Subcutaneous abdominal adipose tissue (tissue), 5 donors: ENCODE data around the gene ARRDC3.
A peak's percentile ranks its signal among the peaks of the same experiment; 100 is the strongest.

Experiments
- H3K27ac ChIP-seq: one replicate; pipeline ENCODE4 v1.7.0; 2013; ENCODE audit warnings: low read depth, mild to moderate bottlenecking, inconsistent platforms, low read length, moderate library complexity
- H3K27me3 ChIP-seq, 5 donors: one replicate each; pipeline ENCODE4 v1.7.0; 2013; ENCODE audit warnings: low read length in 5 of 5, inconsistent platforms in 1 of 5; ENCODE audit not compliant: control insufficient read depth in 5 of 5, insufficient read depth in 4 of 5
- H3K36me3 ChIP-seq, 5 donors: one replicate each; pipeline ENCODE4 v1.7.0; 2013; ENCODE audit warnings: low read length in 5 of 5; ENCODE audit not compliant: control insufficient read depth in 5 of 5, insufficient read depth in 5 of 5
- H3K4me1 ChIP-seq, 5 donors: one replicate each; pipeline ENCODE4 v1.7.0; 2013; ENCODE audit warnings: low read length in 5 of 5, mild to moderate bottlenecking in 3 of 5, moderate library complexity in 1 of 5; ENCODE audit not compliant: control insufficient read depth in 5 of 5, insufficient read depth in 5 of 5
- H3K4me3 ChIP-seq, 5 donors: one replicate each; pipeline ENCODE4 v1.7.0; 2013; ENCODE audit warnings: low read length in 5 of 5, low read depth in 1 of 5
- H3K9ac ChIP-seq, 5 donors: one replicate each; pipeline ENCODE4 v1.7.0; 2013; ENCODE audit warnings: low read length in 5 of 5, mild to moderate bottlenecking in 4 of 5, moderate library complexity in 3 of 5
- H3K9me3 ChIP-seq, 5 donors: one replicate each; pipeline ENCODE4 v1.7.0; 2013; ENCODE audit warnings: low read length in 5 of 5; ENCODE audit not compliant: control insufficient read depth in 5 of 5
- donor health status: healthy.
- donor health status: healthy.
- donor health status: healthy.
- donor health status: healthy.
- donor health status: healthy.

ARRDC3 gene

GRCh38 chr5:91378752-91379211 lies 4.3 kb downstream of the ARRDC3 start:
- H3K27ac ChIP-seq, result peak overlapping the region; percentile 89
- peak overlapping the region; percentile 13 to 97 (median 92) for H3K9ac ChIP-seq
- H3K4me3 ChIP-seq, result peak overlapping the region in 4 of 5 donors; percentile 76 to 91 (median 86)
- no peaks in the 10 kb centered on the region for H3K27me3 ChIP-seq
- H3K36me3 ChIP-seq, result peaks cover 14 to 31% (median 17%) of the 10 kb centered on the region in 5 donors
- no peaks in the 10 kb centered on the region for H3K9me3 ChIP-seq
- peaks cover 0 to 26% (median 20%) of the 10 kb centered on the region in 5 donors for H3K4me1 ChIP-seq

GRCh38 chr5:91374893-91375520 lies 8.1 kb downstream of the ARRDC3 start:
- Histone ChIP-seq H3K27me3 (no peaks in the 10 kb centered on the region), H3K9me3 (no peaks in the 10 kb centered on the region), H3K4me3 (no peak overlapping the region), H3K27ac (peak overlapping the region; percentile 8), H3K36me3 (peaks cover 36 to 65% (median 54%) of the 10 kb centered on the region in 5 donors), H3K4me1 (peaks cover 0 to 25% (median 16%) of the 10 kb centered on the region in 5 donors), H3K9ac (no peak overlapping the region)

GRCh38 chr5:91373600-91373999 lies 9.5 kb downstream of the ARRDC3 start:
- Histone ChIP-seq H3K27me3 (no peaks in the 10 kb centered on the region), H3K9me3 (no peaks in the 10 kb centered on the region), H3K4me1 (peaks cover 0 to 28% (median 11%) of the 10 kb centered on the region in 5 donors), H3K4me3 (no peak overlapping the region), H3K27ac (peak overlapping the region; percentile 1), H3K36me3 (peaks cover 39 to 76% (median 64%) of the 10 kb centered on the region in 5 donors), H3K9ac (no peak overlapping the region)

GRCh38 chr5:91373006-91373405 lies 10.1 kb downstream of the ARRDC3 start:
- H3K9ac ChIP-seq, result no peak overlapping the region
- H3K27ac ChIP-seq, result no peak overlapping the region

DNA sequence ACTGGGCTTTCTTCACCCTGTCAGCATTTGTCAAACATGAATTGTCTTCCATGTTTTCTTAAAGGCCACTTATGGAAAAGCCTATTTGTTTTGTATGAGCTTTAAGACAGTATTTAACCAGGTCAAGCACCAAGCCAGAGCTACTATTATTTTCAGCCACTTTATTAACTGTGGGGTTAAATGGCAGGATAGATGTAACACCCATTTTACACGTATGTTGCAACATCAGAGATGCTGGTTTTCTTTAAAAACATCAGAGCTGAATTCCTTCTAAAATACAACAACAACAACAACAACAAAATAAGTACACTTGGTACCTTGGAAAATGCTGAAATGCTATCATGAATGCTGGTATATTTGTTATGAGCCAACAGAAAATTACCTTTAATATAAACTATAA lies 13.6 kb downstream of the ARRDC3 start:
- Histone ChIP-seq H3K9ac (no peak overlapping the region), H3K27me3 (no peaks in the 10 kb centered on the region), H3K27ac (no peak overlapping the region), H3K4me1 (peaks cover 0 to 10% (median 0%) of the 10 kb centered on the region in 5 donors), H3K9me3 (no peaks in the 10 kb centered on the region), H3K4me3 (no peak overlapping the region), H3K36me3 (peaks cover 35 to 73% (median 50%) of the 10 kb centered on the region in 5 donors)

More at GRCh38 chr5:91373006-91373405, 10.1 kb downstream of the ARRDC3 start:
- H3K4me1 ChIP-seq, result peaks cover 0 to 22% (median 8%) of the 10 kb centered on the region in 5 donors
- peaks cover 44 to 81% (median 68%) of the 10 kb centered on the region in 5 donors for H3K36me3 ChIP-seq
- no peaks in the 10 kb centered on the region for H3K27me3 ChIP-seq
- H3K4me3 ChIP-seq, result no peak overlapping the region
- H3K9me3 ChIP-seq, result no peaks in the 10 kb centered on the region

GRCh38 chr5:91367908-91368648 lies 15.0 kb downstream of the ARRDC3 start:
- peak overlapping the region; percentile 21 for H3K27ac ChIP-seq
- peaks cover 0 to 10% (median 0%) of the 10 kb centered on the region in 5 donors for H3K4me1 ChIP-seq
- peaks cover 23 to 59% (median 38%) of the 10 kb centered on the region in 5 donors for H3K36me3 ChIP-seq
- no peaks in the 10 kb centered on the region for H3K9me3 ChIP-seq
- no peak overlapping the region for H3K9ac ChIP-seq
- no peak overlapping the region for H3K4me3 ChIP-seq
- H3K27me3 ChIP-seq, result no peaks in the 10 kb centered on the region

GRCh38 chr5:91367344-91367743 lies 15.8 kb downstream of the ARRDC3 start:
- no peaks in the 10 kb centered on the region for H3K27me3 ChIP-seq

DNA sequence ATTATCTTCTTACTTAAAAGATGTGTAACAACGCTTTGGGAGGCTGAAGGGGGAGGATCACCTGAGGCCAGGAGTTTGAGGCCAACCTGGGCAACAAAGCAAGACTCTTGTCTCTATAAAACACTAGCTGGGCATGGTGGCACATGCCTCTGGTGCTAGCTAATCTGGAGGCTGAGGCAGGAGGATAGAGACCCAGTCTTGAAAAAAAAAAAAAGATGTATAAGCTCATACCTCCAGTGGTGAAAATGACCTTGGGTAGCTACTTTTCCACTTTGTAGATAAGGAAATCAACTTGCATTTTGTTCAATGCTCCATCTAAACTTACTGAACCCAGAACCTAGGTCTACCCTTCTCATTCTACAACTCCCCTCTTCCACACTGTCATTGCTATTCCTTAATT lies 16.6 kb downstream of the ARRDC3 start:
- H3K27ac ChIP-seq, result no peak overlapping the region
- H3K9me3 ChIP-seq, result no peaks in the 10 kb centered on the region
- no peak overlapping the region for H3K9ac ChIP-seq
- no peaks in the 10 kb centered on the region for H3K27me3 ChIP-seq
- peaks cover 19 to 43% (median 26%) of the 10 kb centered on the region in 5 donors for H3K36me3 ChIP-seq
- H3K4me1 ChIP-seq, result peaks cover 0 to 10% (median 0%) of the 10 kb centered on the region in 5 donors
- H3K4me3 ChIP-seq, result no peak overlapping the region

More at GRCh38 chr5:91367344-91367743, 15.8 kb downstream of the ARRDC3 start:
- Histone ChIP-seq H3K9me3 (no peaks in the 10 kb centered on the region), H3K4me1 (peaks cover 0 to 10% (median 0%) of the 10 kb centered on the region in 5 donors), H3K36me3 (peaks cover 19 to 51% (median 31%) of the 10 kb centered on the region in 5 donors), H3K27ac (no peak overlapping the region), H3K4me3 (no peak overlapping the region), H3K9ac (no peak overlapping the region)

DNA sequence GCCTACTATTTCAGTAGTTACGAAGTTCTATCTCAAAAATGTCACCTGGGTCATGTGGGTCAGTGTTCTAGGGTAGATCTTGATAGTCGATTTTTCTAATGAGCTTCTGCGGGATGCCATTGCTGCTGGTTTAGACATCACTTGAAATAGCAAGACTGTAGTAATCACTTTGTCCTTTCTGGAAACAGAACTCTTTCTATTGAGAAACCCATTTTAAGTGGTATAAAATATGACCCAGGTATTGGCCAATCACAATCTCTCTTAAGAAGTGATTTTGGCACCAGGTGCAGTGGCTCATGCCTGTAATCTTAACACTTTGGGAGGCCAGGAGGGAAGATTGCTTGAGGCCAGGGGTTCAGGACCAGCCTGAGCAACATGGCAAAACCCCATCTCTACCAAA lies 17.6 kb downstream of the ARRDC3 start:
- peaks cover 0 to 10% (median 0%) of the 10 kb centered on the region in 5 donors for H3K4me1 ChIP-seq
- peaks cover 9 to 33% (median 16%) of the 10 kb centered on the region in 5 donors for H3K36me3 ChIP-seq
- no peak overlapping the region for H3K4me3 ChIP-seq
- H3K27me3 ChIP-seq, result no peaks in the 10 kb centered on the region
- H3K27ac ChIP-seq, result peak overlapping the region; percentile 17
- no peak overlapping the region for H3K9ac ChIP-seq
- H3K9me3 ChIP-seq, result no peaks in the 10 kb centered on the region

DNA sequence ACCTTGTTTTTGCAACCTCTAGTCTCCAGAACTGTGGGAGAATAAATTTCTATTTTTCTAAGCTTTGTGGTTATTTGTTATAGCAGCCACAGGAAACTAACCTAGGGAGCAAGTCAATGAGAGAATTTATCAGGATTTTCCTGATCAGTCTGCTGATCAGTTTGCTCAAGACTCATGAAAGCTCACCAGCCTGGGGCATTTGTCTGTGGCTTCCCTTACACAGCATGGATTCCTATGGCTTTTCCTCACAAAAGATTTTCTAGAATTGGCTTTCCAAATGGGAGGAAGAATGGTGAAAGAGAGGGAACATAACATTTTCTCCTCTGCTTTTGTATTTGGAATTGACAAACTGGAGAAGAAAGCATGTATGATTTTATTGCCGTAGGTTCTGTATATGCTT lies 20.2 kb downstream of the ARRDC3 start:
- no peak overlapping the region for H3K4me3 ChIP-seq
- no peaks in the 10 kb centered on the region for H3K4me1 ChIP-seq
- H3K27ac ChIP-seq, result no peak overlapping the region
- H3K9ac ChIP-seq, result no peak overlapping the region
- H3K9me3 ChIP-seq, result no peaks in the 10 kb centered on the region
- H3K36me3 ChIP-seq, result peaks cover 0 to 12% (median 3%) of the 10 kb centered on the region in 5 donors
- H3K27me3 ChIP-seq, result no peaks in the 10 kb centered on the region
